CD4-positive, alpha-beta T cell treated with Interleukin-1 beta for 1 hour (primary cell): ENCODE results near the gene GINM1.

Source experiments
- DNase-seq, 2 donors: peaks; one replicate each; pipeline ENCODE4 v3.0.0-alpha.2; 2020 to 2022

GINM1 gene

GRCh38 chr6:149600508-149600907, 34.3 kb downstream of the GINM1 start:
- no peak for DNase-seq

- DNase-seq = no peak
These were observed 42.3 kb downstream of the GINM1 start for GRCh38 chr6:149608381-149608982.

GRCh38 chr6:149614337-149614736, 48.2 kb downstream of the GINM1 start:
- DNase-seq = no peak

GRCh38 chr6:149615805-149616204, 49.6 kb downstream of the GINM1 start:
- DNase-seq = no peak

- no peak for DNase-seq
These were observed 61.5 kb downstream of the GINM1 start for GRCh38 chr6:149627672-149628071.

- DNase-seq = no peak
These were observed 62.8 kb downstream of the GINM1 start for GRCh38 chr6:149628875-149629510.

- no peak for DNase-seq
These were observed 68.1 kb downstream of the GINM1 start for GRCh38 chr6:149634315-149634714.

GRCh38 chr6:149636124-149636523, 69.9 kb downstream of the GINM1 start:
- no peak for DNase-seq
